Right cardiac atrium (tissue), 5 donors: ENCODE results near the gene PSMC1. TPM values are rescaled to one million over a fixed set of nuclear protein-coding genes. Genes with fewer than 3 reads are reported as not detected.

Experiments used
- polyA plus RNA-seq: library from polyadenylated mRNA; stranded (reverse); fragments of 200-250 nt; gene quantifications from one replicate; pipeline ENCODE4 v1.2.3, GENCODE V29; 2013
- total RNA-seq, 4 donors: library from RNA; stranded (reverse); fragmentation: NEBNext Ultra II Directional; extraction: Animal tissue kit (Norgen Biotek cat#: 25700); gene quantifications; one replicate each; pipeline ENCODE4 v1.2.1, GENCODE V29; 2021
- donor health status: healthy with polysubstance abuse.
- donor health status: DM: no; HTN: yes; CAD: no.
- donor health status: DM: no; HTN: no; CAD: no.
- donor health status: DM: no; HTN: yes; CAD: no; lungs with severe emphysema.
- donor health status: DM: yes; HTN: yes; CAD: no.

Gene PSMC1
- total and polyA plus RNA-seq, 5 donors = 89.9 to 201 (median 120) TPM

Other genes with a start within 250 kb of the PSMC1 start
- gene KCNK13, start 194.6 kb upstream of the PSMC1 start, total RNA-seq = 10 to 100 TPM in 1 of 4 donors, 1 to 10 TPM in 3; 1.7 to 14.2 (median 6.0) TPM
- gene KCNK13, start 194.6 kb upstream of the PSMC1 start, polyA plus RNA-seq = 3.2 TPM
- 10 to 100 TPM; 10.9 to 15.3 (median 12.4) TPM for gene NRDE2, start 75.4 kb downstream of the PSMC1 start, total RNA-seq
- 6.2 TPM for gene NRDE2, start 75.4 kb downstream of the PSMC1 start, polyA plus RNA-seq
- gene CALM1, start 140.5 kb downstream of the PSMC1 start, total RNA-seq = 100 to 1,000 TPM; 381 to 508 (median 445) TPM
- 301 TPM for gene CALM1, start 140.5 kb downstream of the PSMC1 start, polyA plus RNA-seq